NOMO-1 (cell line): ENCODE measurements around the gene TMEM62.

ENCODE experiments used
- DNase-seq, 2 experiments: peaks; one replicate each; lab custom pipeline; 2025; ENCODE audit not compliant: unreplicated experiment in 2 of 2; lab: John Stamatoyannopoulos, UW

The TMEM62 gene

GRCh38 chr15:43226436-43227305, 93.3 kb downstream of the TMEM62 start:
- no peak for DNase-seq

GRCh38 chr15:43229977-43230376, 96.6 kb downstream of the TMEM62 start:
- DNase-seq, result no peak

- no peak for DNase-seq
Observed at GRCh38 chr15:43230640-43231115, 97.3 kb downstream of the TMEM62 start.

GRCh38 chr15:43232289-43232874, 99.0 kb downstream of the TMEM62 start:
- no peak for DNase-seq
